ENCODE data around the gene STK11.
"Not testable (repeated sequence)": the region's sequence is repeated elsewhere in the genome, so short reads cannot be mapped to it uniquely, and the experiment has no call there.

Gene STK11

DNA sequence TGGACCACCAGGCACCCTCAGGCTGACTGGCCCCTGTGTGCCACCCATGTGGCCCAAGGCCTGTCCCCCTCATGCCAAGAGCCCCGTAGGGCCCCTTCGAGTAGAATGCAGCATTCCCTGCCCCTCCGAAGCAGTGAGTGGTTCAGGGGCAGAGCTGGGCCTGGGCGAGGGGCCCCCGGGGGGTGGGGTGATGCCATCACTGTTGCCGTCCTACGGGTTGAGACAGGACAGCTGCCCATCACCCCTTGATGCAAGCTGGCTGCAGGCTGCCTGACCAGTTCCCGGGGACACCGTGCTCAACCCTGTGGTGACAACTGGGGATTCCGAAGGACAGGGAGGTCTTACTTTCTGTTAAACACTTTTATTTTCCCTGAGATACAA, 36.2 kb upstream of the STK11 start:
- no peak for DNase-seq

- no peak for DNase-seq
These were observed 35.4 kb upstream of the STK11 start for GRCh38 chr19:1169921-1170885.

- DNase-seq, result no peak
These were observed 34.4 kb upstream of the STK11 start for GRCh38 chr19:1170938-1171754.

DNA sequence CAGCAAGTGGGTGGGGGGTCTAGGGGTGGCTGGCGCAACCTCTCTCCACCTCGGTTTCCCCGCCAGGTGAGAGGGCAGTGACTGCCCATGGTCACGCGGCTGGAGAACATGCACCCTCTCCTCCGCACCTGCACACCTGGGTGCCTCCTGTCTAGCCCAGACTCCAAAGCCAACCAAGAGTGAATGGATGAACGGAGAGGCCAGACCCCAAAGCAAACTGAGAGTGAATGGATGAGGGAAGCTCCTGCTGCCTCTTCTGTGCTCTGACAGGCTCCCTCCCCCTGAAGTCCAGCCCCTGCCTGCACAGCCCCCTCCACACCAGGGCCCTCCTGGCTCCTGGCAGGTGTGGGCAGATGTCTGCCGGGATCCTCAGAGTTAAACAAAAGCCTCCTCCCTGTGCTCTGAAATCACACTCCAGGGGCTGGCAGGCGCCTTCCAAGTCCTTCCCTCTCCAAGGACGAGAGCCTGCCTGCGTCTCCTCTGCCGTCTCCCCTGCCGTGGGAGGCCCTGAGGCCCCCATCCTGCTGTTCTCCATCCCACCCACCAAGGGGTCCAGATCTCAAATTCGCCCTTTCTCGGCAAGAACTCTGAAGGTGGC, 33.7 kb upstream of the STK11 start:
- no peak for DNase-seq

GRCh38 chr19:1172353-1173158, 33.0 kb upstream of the STK11 start:
- DNase-seq, result no peak

DNA sequence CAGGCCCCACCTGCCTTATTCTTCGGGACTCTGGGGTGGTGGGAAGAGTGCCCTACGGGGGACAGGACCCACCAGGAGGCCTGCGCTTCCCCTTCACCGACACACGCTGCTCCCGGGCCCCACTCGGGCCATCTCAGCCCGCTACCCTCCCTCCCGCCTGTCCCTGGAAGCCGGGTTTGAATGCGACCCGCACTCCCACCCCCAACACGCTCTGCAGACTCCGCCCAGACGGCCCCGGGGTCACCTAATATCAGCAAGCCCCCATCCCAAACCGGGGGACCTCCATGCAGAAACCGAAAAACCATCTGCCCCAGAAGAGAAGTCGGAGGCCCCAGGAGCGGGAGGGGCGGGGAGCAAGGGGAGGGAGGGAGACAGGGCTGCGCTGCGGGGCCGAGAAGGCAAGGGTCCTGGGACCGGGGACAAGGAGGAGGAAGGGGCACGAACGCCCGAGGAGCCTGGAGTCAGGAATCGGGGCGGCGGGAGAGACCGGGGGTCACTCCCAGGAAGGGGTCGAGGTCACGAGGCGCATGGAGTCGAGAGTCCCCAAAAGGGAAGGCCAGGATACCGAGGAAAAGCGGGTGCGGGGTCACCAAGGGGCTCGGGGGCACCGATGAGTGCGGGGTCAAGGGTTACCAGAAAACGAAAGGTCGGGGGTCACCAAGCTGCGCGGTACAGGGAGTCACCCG, 32.3 kb upstream of the STK11 start:
- DNase-seq, result no peak

DNA sequence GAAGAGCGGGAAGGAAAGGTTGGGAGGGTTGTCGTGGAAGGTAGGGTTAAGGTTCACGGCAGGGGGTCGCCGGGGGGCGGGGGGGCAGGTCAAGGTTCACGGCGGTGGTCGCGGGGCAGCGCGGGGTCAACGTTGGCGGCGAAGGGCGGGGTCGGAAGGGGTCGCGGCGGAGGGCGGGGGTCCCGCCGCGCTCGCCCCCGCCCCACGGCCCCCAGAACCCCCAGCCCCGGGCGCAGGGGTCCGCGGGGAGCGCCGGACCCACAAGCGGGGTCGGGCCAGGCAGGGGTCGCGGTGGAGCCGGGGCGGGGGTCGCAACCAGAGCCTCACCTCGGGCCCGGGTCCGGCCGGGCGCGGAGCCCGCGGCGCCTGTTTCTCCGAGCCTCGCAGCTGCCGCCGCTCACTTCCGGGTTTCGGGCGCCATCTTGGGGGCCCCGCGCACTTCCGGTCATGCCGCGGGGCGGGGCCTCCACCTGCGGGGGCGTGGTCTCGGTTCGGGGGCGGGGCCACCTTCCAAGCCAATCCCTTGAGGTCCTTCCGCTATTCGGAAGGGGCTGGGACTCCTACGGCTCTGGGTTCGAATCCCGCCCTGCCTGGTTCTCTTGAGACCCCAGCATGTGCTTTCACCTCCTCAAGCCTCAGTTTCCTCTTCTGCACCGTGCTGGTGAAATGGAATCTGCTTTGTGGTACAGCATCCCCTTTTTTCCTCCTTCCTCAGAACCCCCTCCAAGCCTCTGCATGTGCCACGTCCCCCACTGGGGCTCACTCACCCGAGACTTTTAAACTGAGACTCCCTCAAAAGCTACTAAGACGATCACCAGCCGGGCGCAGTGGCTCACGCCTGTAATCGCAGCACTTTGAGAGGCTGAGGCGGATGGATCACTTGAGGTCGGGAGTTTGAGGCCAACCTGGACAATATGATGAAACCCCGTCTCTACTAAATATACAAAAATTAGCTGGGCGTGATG, 31.5 kb upstream of the STK11 start, which contains the start of gene SBNO2:
Gene SBNO2 (minus strand): TSS at position 424 of the 965 bp plus-strand sequence. CDS start 19,992 bp downstream, outside the sequence.
- DNase-seq, result peak; percentile 87

DNA sequence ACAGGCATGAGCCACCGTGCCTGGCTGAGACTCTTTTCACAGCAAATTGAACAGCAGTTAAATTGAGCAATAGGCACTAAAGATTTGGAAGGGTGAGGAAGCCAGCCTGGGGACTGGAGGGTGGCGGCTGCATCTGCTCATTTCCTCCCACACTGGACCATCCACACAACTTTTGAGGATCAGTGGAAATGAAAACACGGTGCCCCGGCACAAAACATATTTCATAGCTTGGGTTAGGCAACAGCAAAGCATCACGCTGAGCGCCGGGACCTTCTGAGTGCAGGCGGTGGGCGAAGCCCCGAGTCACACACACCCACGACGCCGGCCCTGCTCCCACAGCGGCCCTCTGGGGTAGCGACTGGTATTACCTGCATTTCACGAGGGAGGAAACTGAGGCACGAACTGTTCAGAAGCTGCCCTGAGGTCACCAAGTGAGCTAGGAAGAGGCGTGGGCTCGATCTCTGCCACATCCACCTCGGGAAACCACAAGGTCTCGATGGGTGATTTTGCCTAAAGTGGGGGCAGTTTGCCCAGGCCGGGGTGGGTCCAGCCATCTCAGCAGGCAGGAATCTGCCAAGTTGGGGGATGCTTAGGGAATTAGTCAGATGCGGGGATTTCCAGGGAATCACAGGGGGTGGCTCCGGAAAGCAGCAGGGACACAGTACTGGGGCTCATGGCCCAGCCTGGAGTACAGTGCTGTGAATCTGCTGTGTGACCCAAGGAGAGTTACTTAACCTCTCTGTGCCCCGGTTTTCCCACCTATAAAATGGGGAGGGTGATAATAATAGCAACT, 28.1 kb upstream of the STK11 start:
- no peak for DNase-seq

DNA sequence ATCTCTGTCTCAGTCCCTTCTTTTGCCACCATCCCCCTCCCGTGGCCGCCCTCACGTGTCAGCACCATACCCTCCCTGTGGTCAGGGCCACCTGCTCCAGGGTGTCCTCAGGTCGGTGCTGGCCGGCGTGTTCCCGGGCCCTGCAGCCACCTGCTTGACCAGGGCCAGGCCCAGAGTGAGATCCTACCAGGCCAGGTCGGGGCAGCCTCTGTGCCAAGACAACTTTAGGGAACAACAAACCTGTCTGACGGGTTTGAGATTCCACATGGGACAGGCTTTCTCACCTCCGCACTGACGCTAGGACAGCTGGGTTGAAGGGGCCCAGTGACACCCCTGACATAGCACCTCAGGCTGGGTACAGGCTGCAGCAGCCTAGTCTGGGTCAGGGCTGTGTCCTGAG, 24.0 kb upstream of the STK11 start:
- no peak for DNase-seq

DNA sequence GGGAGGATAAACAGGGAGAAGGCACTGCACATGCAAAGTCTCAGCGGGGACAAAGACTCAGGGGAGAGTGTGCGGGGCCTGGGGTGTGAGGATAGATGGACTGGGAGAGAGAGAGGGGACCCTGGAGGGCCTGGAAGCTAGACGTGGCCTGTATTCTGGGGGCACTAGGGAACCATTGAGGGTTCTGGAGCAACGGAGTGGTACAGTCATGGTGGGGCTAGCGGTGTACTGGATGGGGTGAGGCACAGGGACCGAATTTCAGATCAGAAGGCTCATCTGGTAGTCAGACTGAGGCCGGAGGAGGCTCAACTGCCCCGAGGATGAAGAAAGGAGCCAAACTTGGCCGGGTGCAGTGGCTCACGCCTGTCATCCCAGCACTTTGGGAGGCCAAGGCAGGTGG, 23.5 kb upstream of the STK11 start:
- no peak for DNase-seq

GRCh38 chr19:1182727-1183126, 22.9 kb upstream of the STK11 start:
- no peak for DNase-seq

- no peak for DNase-seq
These were observed 21.9 kb upstream of the STK11 start for GRCh38 chr19:1183543-1184172.

DNA sequence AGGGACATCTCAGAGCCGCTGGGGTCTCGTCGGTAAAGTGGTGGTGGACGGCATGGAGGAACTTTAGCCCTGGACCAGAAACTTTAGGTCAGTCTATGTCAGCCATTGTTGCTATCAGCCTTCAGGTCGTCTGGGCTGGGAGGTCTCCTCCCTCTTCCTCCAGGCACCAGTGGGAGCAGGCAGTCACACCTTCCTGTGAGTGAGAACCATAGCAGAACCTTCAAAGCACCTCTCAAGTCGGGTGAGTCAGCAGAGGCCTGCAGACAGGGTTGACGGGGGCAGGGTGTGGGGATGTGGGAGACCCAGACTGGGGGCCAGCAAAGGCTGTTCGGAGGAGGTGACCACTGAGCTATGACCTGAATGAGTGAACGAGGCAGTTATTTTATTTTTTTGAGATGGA, 16.2 kb upstream of the STK11 start:
- DNase-seq, result no peak

DNA sequence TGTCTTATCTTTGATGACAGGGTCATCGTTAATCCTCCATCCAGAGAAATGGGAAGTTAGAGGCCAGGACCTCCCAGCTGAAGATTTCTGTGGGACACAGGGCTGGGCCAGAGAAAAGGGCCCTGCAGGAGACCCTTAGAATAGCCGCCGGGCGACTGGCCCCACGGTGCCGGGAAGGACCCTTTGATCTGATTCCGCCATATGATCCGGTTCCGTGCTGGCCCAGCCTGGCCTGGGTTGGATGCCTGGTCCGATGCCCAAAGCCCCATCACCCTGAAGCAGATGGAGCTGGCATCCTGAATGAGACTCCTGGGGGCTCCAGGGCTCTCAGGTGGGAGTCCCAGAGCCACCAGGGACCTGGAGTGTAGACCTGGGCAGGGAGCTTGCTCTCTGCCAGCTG, 6.0 kb upstream of the STK11 start:
- no peak for DNase-seq

- not testable (repeated sequence) for DNase-seq
These were observed 5.0 kb upstream of the STK11 start for GRCh38 chr19:1200614-1201013.

DNA sequence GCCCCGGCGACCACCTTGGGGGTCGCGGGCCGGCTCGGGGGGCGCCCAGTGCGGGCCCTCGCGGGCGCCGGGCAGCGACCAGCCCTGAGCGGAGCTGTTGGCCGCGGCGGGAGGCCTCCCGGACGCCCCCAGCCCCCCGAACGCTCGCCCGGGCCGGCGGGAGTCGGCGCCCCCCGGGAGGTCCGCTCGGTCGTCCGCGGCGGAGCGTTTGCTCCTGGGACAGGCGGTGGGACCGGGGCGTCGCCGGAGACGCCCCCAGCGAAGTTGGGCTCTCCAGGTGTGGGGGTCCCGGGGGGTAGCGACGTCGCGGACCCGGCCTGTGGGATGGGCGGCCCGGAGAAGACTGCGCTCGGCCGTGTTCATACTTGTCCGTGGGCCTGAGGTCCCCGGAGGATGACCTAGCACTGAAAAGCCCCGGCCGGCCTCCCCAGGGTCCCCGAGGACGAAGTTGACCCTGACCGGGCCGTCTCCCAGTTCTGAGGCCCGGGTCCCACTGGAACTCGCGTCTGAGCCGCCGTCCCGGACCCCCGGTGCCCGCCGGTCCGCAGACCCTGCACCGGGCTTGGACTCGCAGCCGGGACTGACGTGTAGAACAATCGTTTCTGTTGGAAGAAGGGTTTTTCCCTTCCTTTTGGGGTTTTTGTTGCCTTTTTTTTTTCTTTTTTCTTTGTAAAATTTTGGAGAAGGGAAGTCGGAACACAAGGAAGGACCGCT, 729 bp downstream of the STK11 start:
- no peak for DNase-seq

DNA sequence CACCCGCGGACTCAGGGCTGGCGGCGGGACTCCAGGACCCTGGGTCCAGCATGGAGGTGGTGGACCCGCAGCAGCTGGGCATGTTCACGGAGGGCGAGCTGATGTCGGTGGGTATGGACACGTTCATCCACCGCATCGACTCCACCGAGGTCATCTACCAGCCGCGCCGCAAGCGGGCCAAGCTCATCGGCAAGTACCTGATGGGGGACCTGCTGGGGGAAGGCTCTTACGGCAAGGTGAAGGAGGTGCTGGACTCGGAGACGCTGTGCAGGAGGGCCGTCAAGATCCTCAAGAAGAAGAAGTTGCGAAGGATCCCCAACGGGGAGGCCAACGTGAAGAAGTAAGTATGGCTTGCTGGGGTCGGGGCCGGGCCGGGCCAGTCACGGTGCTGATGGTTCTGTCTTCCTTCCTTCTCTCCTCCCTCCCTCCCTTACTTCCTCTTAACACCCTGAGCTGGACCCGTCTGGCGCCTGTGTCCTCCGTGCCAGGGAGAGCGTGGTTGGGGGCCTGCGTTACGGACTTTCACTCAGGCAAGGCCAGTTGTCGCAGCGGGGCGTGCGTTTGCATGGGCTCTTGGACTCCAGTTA, 1.4 kb downstream of the STK11 start:
- no peak for DNase-seq

GRCh38 chr19:1208830-1209229, 3.3 kb downstream of the STK11 start:
- DNase-seq, result not testable (repeated sequence)

Data from activated CD4-positive, alpha-beta T cell treated with anti-CD3 and anti-CD28 coated beads for 1 hour (primary cell).